HL-60 (cell line): ENCODE data around the gene MAJIN.
A peak's percentile ranks its signal among the peaks of the same experiment; 100 is the strongest.

ENCODE experiments used
- DNase-seq, 2 experiments: peaks; one replicate each; pipeline ENCODE4 v3.0.0-alpha.2; 2010 to 2020; ENCODE audit warnings: low read depth in 1 of 2, low spot score in 1 of 2
- H3K27ac ChIP-seq: fragments of 250-450 bp; sonication (Bioruptor Pico); replicated peaks from 2 replicates; pipeline ENCODE4 v1.5.1; 2020; ENCODE audit warnings: mild to moderate bottlenecking, moderate library complexity
- H3K27me3 ChIP-seq: fragments of 250-450 bp; sonication (Bioruptor Pico); 2 replicates; pipeline ENCODE4 v1.5.1; 2021; ENCODE audit warnings: mild to moderate bottlenecking, moderate library complexity; ENCODE audit not compliant: insufficient read depth, poor library complexity, severe bottlenecking
- H3K4me3 ChIP-seq: replicated peaks from 2 replicates; pipeline ENCODE4 v1.5.1; 2011; ENCODE audit warnings: mild to moderate bottlenecking, control low read depth, low read length; ENCODE audit not compliant: insufficient read depth
- CTCF ChIP-seq: IDR thresholded peaks from one replicate; pipeline ENCODE4 v1.5.1; 2011; ENCODE audit warnings: low read length, control low read depth, inconsistent platforms; ENCODE audit not compliant: insufficient read depth
- GABPA ChIP-seq: IDR thresholded peaks from 2 replicates; pipeline ENCODE4 v1.6.1; 2012; ENCODE audit warnings: low read depth
- POLR2AphosphoS5 ChIP-seq: IDR thresholded peaks from 2 replicates; pipeline ENCODE4 v1.6.1; 2012; ENCODE audit warnings: low read depth
- REST ChIP-seq: IDR thresholded peaks from 2 replicates; pipeline ENCODE4 v1.6.1; 2012; ENCODE audit warnings: low read depth; ENCODE audit not compliant: insufficient replicate concordance
- SPI1 ChIP-seq: IDR thresholded peaks from 2 replicates; pipeline ENCODE4 v1.6.1; 2012; ENCODE audit warnings: low read depth, mild to moderate bottlenecking, borderline replicate concordance

MAJIN gene

GRCh38 chr11:64996710-64997380 lies 24.9 kb upstream of the MAJIN start, which contains the start of gene BATF2:
TSS of gene BATF2 (minus strand) at chr11:64996971. CDS start at chr11:64996914, 57 bp downstream.
- Histone ChIP-seq H3K4me3 (no peak within 1 kb of the TSS), H3K27me3 (no peaks in the 10 kb centered on the region), H3K27ac (no peak within 1 kb of the TSS)
- DNase-seq = peak; percentile 47 to 52
- TF ChIP-seq CTCF = peak; percentile 21
- TF ChIP-seq SPI1 = no peak; the same call in 1 of the 2 replicates

GRCh38 chr11:64996327-64996709 lies 24.4 kb upstream of the MAJIN start:
- H3K27me3 ChIP-seq = no peaks in the 10 kb centered on the region
- TF ChIP-seq POLR2AphosphoS5 (no peak), SPI1 (no peak), CTCF (no peak), REST (no peak), GABPA (no peak)
- H3K4me3 ChIP-seq = no peak overlapping the region
- no peak overlapping the region for H3K27ac ChIP-seq
- DNase-seq = no peak

GRCh38 chr11:64994318-64994717 lies 22.4 kb upstream of the MAJIN start:
- H3K4me3 ChIP-seq = no peak overlapping the region
- H3K27ac ChIP-seq = no peak overlapping the region
- DNase-seq = no peak
- TF ChIP-seq GABPA (no peak), REST (no peak), CTCF (no peak), POLR2AphosphoS5 (no peak), SPI1 (no peak)
- no peaks in the 10 kb centered on the region for H3K27me3 ChIP-seq
